ENCODE results near the gene SOX11.

GRCh38 chr2:5696945-5697521 lies 4.8 kb downstream of the SOX11 start:
- no peak for TF ChIP-seq CTCF (IDR thresholded peaks at IDR 0.05)
- no peak for TF ChIP-seq POLR2A (IDR thresholded peaks at IDR 0.05)

All from right lobe of liver (tissue), 4 donors.